Astrocyte (in vitro differentiated cells and primary cell): Measurements from ENCODE around the gene PLEKHG7. TPM values are rescaled to one million over a fixed set of nuclear protein-coding genes. Genes with fewer than 3 reads are reported as not detected.

Experiments used
- DNase-seq: peaks from one replicate; pipeline ENCODE4 v3.0.0-alpha.2; 2010; ENCODE audit warnings: low read depth
- FAIRE-seq: peaks from 2 replicates; lab custom pipeline; 2011; peaks lifted over from hg19 to GRCh38; lab: Jason Lieb, UNC
- H2AFZ ChIP-seq: 2 replicates; pipeline ENCODE4 v1.6.0; 2012; ENCODE audit warnings: low read depth, low read length, inconsistent platforms
- H3K27ac ChIP-seq: 2 replicates; pipeline ENCODE4 v1.5.1; 2011; ENCODE audit warnings: low read depth, low read length, inconsistent platforms
- H3K27me3 ChIP-seq: 2 replicates; pipeline ENCODE4 v1.6.0; 2011; ENCODE audit warnings: low read length, inconsistent platforms; ENCODE audit not compliant: insufficient read depth
- H3K36me3 ChIP-seq: 2 replicates; pipeline ENCODE4 v1.5.1; 2011; ENCODE audit warnings: low read length, inconsistent platforms; ENCODE audit not compliant: insufficient read depth
- H3K4me1 ChIP-seq: 2 replicates; pipeline ENCODE4 v1.5.1; 2011; ENCODE audit warnings: low read length, inconsistent platforms; ENCODE audit not compliant: insufficient read depth
- H3K4me2 ChIP-seq: 2 replicates; pipeline ENCODE4 v1.6.0; 2012; ENCODE audit warnings: low read length, inconsistent platforms
- H3K4me3 ChIP-seq: 2 replicates; pipeline ENCODE4 v1.5.1; 2011; ENCODE audit warnings: low read depth, mild to moderate bottlenecking, low read length, inconsistent platforms; ENCODE audit not compliant: insufficient read depth
- H3K79me2 ChIP-seq: 2 replicates; pipeline ENCODE4 v1.6.0; 2012; ENCODE audit warnings: mild to moderate bottlenecking, low read length, inconsistent platforms; ENCODE audit not compliant: insufficient read depth
- H3K9ac ChIP-seq: 2 replicates; pipeline ENCODE4 v1.6.0; 2012; ENCODE audit warnings: mild to moderate bottlenecking, low read length, inconsistent platforms
- H3K9me3 ChIP-seq: 2 replicates; pipeline ENCODE4 v1.5.1; 2012; ENCODE audit warnings: low read depth, mild to moderate bottlenecking, low read length, inconsistent platforms; ENCODE audit not compliant: insufficient read depth
- H4K20me1 ChIP-seq: 2 replicates; pipeline ENCODE4 v1.6.0; 2012; ENCODE audit warnings: low read length, inconsistent platforms; ENCODE audit not compliant: insufficient read depth
- H3K27ac Mint-ChIP-seq: one replicate; pipeline ENCODE4 v1.8.0; 2021; ENCODE audit warnings: mild to moderate bottlenecking, mixed read lengths; ENCODE audit not compliant: unreplicated experiment
- H3K27me3 Mint-ChIP-seq: one replicate; pipeline ENCODE4 v1.8.0; 2021; ENCODE audit warnings: low read depth, mixed read lengths; ENCODE audit not compliant: unreplicated experiment
- H3K36me3 Mint-ChIP-seq: one replicate; pipeline ENCODE4 v1.8.0; 2021; ENCODE audit warnings: low read depth, mixed read lengths; ENCODE audit not compliant: unreplicated experiment
- H3K4me1 Mint-ChIP-seq: one replicate; pipeline ENCODE4 v1.8.0; 2021; ENCODE audit warnings: low read depth, mixed read lengths; ENCODE audit not compliant: unreplicated experiment
- H3K4me3 Mint-ChIP-seq: one replicate; pipeline ENCODE4 v1.8.0; 2021; ENCODE audit warnings: mild to moderate bottlenecking, moderate library complexity, mixed read lengths; ENCODE audit not compliant: unreplicated experiment
- H3K9me3 Mint-ChIP-seq: one replicate; pipeline ENCODE4 v1.8.0; 2021; ENCODE audit warnings: mild to moderate bottlenecking, mixed read lengths; ENCODE audit not compliant: unreplicated experiment
- EZH2 ChIP-seq: IDR thresholded peaks from 2 replicates; pipeline ENCODE4 v1.6.1; 2012; ENCODE audit warnings: mild to moderate bottlenecking, low read length, inconsistent platforms; ENCODE audit not compliant: insufficient read depth
- total RNA-seq: library from RNA; stranded (reverse); gene quantifications from 2 replicates; pipeline ENCODE4 v1.2.1, GENCODE V29; 2021
- TF ChIP-seq, protein P1 (sequence below): IDR thresholded peaks from 2 replicates; pipeline ENCODE4 v1.5.1; 2011; ENCODE audit warnings: low read depth, mild to moderate bottlenecking, inconsistent platforms, low read length, moderate library complexity; ENCODE audit not compliant: insufficient read depth

PLEKHG7 gene
- total RNA-seq, 1 donor from 2014 or later, result 0.68 TPM

DNA sequence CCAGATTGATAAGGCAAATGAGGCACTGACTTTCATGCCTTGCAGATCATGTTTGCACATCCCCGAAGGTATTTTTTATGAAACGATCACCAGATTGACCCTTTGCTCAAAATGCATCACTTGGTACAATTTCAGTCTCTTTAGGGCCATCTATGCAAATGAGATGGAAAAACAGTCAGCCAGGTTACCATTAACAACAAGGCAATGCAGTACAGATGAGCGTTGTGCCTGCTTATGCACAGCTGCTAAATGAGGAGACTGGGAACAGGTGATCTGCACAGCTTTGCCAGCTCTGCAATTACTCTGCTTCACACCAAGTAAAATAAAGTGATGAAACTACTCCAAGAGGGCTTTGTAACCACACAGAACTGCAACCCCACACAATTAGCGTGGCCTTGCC is 26.1 kb upstream of the PLEKHG7 start:
- no peaks in the 10 kb centered on the region for H3K79me2 ChIP-seq
- no peaks in the 10 kb centered on the region for H3K36me3 ChIP-seq
- no peak overlapping the region for H3K4me2 ChIP-seq
- DNase-seq, result no peak
- H3K4me1 ChIP-seq, result no peaks in the 10 kb centered on the region
- H4K20me1 ChIP-seq, result no peaks in the 10 kb centered on the region
- H3K4me1 Mint-ChIP-seq, result no peaks in the 10 kb centered on the region
- H3K9me3 Mint-ChIP-seq, result peaks cover 1% of the 10 kb centered on the region
- no peak overlapping the region for H3K4me3 Mint-ChIP-seq
- no peaks in the 10 kb centered on the region for H3K36me3 Mint-ChIP-seq
- FAIRE-seq, result no peak
- H3K27me3 ChIP-seq, result no peaks in the 10 kb centered on the region
- no peaks in the 10 kb centered on the region for H3K27me3 Mint-ChIP-seq
- H3K27ac ChIP-seq, result no peak overlapping the region
- H3K4me3 ChIP-seq, result no peak overlapping the region
- H3K9me3 ChIP-seq, result no peaks in the 10 kb centered on the region
- H2AFZ ChIP-seq, result no peak overlapping the region
- TF ChIP-seq, protein P1, sequence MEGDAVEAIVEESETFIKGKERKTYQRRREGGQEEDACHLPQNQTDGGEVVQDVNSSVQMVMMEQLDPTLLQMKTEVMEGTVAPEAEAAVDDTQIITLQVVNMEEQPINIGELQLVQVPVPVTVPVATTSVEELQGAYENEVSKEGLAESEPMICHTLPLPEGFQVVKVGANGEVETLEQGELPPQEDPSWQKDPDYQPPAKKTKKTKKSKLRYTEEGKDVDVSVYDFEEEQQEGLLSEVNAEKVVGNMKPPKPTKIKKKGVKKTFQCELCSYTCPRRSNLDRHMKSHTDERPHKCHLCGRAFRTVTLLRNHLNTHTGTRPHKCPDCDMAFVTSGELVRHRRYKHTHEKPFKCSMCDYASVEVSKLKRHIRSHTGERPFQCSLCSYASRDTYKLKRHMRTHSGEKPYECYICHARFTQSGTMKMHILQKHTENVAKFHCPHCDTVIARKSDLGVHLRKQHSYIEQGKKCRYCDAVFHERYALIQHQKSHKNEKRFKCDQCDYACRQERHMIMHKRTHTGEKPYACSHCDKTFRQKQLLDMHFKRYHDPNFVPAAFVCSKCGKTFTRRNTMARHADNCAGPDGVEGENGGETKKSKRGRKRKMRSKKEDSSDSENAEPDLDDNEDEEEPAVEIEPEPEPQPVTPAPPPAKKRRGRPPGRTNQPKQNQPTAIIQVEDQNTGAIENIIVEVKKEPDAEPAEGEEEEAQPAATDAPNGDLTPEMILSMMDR, result no peak
- no peak for TF ChIP-seq EZH2
- no peak overlapping the region for H3K9ac ChIP-seq
- no peak overlapping the region for H3K27ac Mint-ChIP-seq

DNA sequence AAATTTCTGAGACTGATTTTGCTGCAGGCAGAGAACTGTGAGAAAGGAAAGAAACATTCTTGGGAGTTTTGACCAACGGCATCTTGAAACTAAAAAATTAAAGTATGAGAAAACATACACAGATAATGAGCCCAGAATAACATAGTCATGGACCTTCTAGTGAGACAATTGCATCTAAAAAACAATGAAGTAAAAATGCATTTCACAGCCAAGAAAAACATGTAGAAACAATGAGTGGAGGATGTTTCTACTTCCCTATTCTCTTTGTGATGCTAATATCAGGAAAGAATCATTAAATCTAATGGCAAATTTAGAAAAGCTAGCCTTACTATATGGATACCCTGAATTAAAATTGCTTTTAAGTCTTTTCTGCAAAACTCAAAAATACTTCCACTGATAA is 12.2 kb upstream of the PLEKHG7 start:
- no peak for TF ChIP-seq EZH2
- TF ChIP-seq, protein P1, result no peak
- Histone ChIP-seq H2AFZ (no peak overlapping the region), H3K4me1 (no peaks in the 10 kb centered on the region), H3K9me3 (no peaks in the 10 kb centered on the region), H3K27me3 (no peaks in the 10 kb centered on the region), H4K20me1 (no peaks in the 10 kb centered on the region), H3K27ac (no peak overlapping the region), H3K36me3 (no peaks in the 10 kb centered on the region), H3K9ac (no peak overlapping the region), H3K79me2 (no peaks in the 10 kb centered on the region), H3K4me2 (no peak overlapping the region), H3K4me3 (no peak overlapping the region)
- H3K4me3 Mint-ChIP-seq, result no peak overlapping the region
- DNase-seq, result no peak
- no peaks in the 10 kb centered on the region for H3K4me1 Mint-ChIP-seq
- H3K27me3 Mint-ChIP-seq, result no peaks in the 10 kb centered on the region
- no peak for FAIRE-seq
- peaks cover 2% of the 10 kb centered on the region for H3K9me3 Mint-ChIP-seq
- H3K27ac Mint-ChIP-seq, result no peak overlapping the region
- H3K36me3 Mint-ChIP-seq, result no peaks in the 10 kb centered on the region

DNA sequence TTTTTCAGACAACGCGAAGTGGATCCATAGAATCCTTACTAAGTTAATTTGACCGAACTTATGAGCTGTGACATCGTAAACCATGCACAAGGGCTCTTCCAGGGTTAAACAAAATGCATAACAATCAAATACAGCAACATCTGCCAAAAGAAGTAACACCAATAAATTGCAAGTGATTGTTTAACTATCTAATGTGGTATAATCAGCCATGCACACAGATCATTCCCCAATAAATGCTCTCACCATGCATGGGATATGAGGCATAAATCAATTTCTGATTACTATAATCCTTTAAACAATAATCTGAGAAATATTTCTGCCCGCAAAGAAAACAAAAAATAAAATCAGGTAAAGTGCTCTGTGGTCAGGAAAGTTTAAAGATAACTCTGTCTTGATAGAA is 7.7 kb upstream of the PLEKHG7 start:
- no peak overlapping the region for H2AFZ ChIP-seq
- no peak overlapping the region for H3K4me3 Mint-ChIP-seq
- H3K9ac ChIP-seq, result no peak overlapping the region
- no peaks in the 10 kb centered on the region for H3K4me1 Mint-ChIP-seq
- no peaks in the 10 kb centered on the region for H3K4me1 ChIP-seq
- H3K27me3 ChIP-seq, result no peaks in the 10 kb centered on the region
- H3K79me2 ChIP-seq, result no peaks in the 10 kb centered on the region
- H3K4me3 ChIP-seq, result no peak overlapping the region
- FAIRE-seq (no peak), DNase-seq (no peak)
- no peak overlapping the region for H3K27ac Mint-ChIP-seq
- H3K9me3 Mint-ChIP-seq, result peaks cover 12% of the 10 kb centered on the region
- TF ChIP-seq, protein P1, result no peak
- no peak for TF ChIP-seq EZH2
- H3K27ac ChIP-seq, result no peak overlapping the region
- H3K9me3 ChIP-seq, result no peaks in the 10 kb centered on the region
- H3K27me3 Mint-ChIP-seq, result no peaks in the 10 kb centered on the region
- no peaks in the 10 kb centered on the region for H3K36me3 Mint-ChIP-seq
- H4K20me1 ChIP-seq, result no peaks in the 10 kb centered on the region
- no peak overlapping the region for H3K4me2 ChIP-seq
- H3K36me3 ChIP-seq, result no peaks in the 10 kb centered on the region
